HL-60 (cell line): ENCODE data around the gene MAPK9.

Experiments
- GABPA ChIP-seq: IDR thresholded peaks from 2 replicates; pipeline ENCODE4 v1.6.1; 2012; ENCODE audit warnings: low read depth
- POLR2AphosphoS5 ChIP-seq: IDR thresholded peaks from 2 replicates; pipeline ENCODE4 v1.6.1; 2012; ENCODE audit warnings: low read depth
- SPI1 ChIP-seq: IDR thresholded peaks from 2 replicates; pipeline ENCODE4 v1.6.1; 2012; ENCODE audit warnings: low read depth, mild to moderate bottlenecking, borderline replicate concordance
- TF ChIP-seq, protein P1 (sequence below): IDR thresholded peaks from one replicate; pipeline ENCODE4 v1.5.1; 2011; ENCODE audit warnings: low read length, control low read depth, inconsistent platforms; ENCODE audit not compliant: insufficient read depth
- TF ChIP-seq, protein P2 (sequence below): IDR thresholded peaks from 2 replicates; pipeline ENCODE4 v1.6.1; 2012; ENCODE audit warnings: low read depth; ENCODE audit not compliant: insufficient replicate concordance

DNA sequence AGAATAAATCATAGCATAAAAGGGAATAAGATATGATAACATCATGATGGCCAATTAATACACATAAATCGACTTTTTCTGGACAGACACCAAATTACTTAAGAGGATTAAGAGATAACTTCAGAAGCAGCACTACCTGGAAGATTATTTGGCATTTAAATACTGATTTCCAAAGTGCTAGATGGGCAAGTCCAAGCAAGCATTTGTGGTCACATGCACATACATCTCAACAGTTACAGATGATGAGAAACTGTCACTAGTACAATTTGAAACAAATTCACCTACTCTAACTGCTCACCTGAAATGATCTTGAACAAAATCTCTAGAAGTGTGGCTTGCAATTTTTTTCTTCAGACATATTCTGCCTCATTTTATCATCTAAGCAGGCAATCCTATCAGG, 56.0 kb downstream of the MAPK9 start:
- TF ChIP-seq, protein P1, sequence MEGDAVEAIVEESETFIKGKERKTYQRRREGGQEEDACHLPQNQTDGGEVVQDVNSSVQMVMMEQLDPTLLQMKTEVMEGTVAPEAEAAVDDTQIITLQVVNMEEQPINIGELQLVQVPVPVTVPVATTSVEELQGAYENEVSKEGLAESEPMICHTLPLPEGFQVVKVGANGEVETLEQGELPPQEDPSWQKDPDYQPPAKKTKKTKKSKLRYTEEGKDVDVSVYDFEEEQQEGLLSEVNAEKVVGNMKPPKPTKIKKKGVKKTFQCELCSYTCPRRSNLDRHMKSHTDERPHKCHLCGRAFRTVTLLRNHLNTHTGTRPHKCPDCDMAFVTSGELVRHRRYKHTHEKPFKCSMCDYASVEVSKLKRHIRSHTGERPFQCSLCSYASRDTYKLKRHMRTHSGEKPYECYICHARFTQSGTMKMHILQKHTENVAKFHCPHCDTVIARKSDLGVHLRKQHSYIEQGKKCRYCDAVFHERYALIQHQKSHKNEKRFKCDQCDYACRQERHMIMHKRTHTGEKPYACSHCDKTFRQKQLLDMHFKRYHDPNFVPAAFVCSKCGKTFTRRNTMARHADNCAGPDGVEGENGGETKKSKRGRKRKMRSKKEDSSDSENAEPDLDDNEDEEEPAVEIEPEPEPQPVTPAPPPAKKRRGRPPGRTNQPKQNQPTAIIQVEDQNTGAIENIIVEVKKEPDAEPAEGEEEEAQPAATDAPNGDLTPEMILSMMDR = no peak
- TF ChIP-seq POLR2AphosphoS5 (no peak), GABPA (no peak), SPI1 (no peak)
- TF ChIP-seq, protein P2, sequence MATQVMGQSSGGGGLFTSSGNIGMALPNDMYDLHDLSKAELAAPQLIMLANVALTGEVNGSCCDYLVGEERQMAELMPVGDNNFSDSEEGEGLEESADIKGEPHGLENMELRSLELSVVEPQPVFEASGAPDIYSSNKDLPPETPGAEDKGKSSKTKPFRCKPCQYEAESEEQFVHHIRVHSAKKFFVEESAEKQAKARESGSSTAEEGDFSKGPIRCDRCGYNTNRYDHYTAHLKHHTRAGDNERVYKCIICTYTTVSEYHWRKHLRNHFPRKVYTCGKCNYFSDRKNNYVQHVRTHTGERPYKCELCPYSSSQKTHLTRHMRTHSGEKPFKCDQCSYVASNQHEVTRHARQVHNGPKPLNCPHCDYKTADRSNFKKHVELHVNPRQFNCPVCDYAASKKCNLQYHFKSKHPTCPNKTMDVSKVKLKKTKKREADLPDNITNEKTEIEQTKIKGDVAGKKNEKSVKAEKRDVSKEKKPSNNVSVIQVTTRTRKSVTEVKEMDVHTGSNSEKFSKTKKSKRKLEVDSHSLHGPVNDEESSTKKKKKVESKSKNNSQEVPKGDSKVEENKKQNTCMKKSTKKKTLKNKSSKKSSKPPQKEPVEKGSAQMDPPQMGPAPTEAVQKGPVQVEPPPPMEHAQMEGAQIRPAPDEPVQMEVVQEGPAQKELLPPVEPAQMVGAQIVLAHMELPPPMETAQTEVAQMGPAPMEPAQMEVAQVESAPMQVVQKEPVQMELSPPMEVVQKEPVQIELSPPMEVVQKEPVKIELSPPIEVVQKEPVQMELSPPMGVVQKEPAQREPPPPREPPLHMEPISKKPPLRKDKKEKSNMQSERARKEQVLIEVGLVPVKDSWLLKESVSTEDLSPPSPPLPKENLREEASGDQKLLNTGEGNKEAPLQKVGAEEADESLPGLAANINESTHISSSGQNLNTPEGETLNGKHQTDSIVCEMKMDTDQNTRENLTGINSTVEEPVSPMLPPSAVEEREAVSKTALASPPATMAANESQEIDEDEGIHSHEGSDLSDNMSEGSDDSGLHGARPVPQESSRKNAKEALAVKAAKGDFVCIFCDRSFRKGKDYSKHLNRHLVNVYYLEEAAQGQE = no peak
